GM21529 (cell line): Measurements from ENCODE around the gene DHPS.

Experiments
- ATAC-seq: cut with Tn5 transposase; IDR thresholded peaks from one replicate; pipeline ENCODE4 v1.9.1; 2021; ENCODE audit not compliant: unreplicated experiment

Gene DHPS

DNA sequence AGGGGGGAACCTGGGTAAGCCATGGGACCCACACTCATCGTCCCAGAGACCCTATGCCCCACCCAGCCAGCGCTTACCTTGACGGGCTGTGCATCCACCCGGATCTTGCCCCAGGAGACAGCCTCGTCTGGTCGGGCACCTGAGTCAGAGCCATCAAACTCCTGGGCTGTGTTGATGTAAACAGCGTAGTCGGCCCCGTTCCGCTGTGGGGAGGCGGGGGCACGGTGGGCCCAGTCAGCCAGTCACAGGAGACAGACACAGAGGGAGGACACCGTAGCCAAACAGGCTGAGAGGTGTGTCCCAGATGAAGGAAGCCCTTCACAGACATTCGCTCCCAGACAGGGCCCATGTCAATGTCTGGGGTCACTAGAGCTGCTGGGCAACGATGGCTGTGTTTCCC, 5.7 kb downstream of the DHPS start:
- no peak for ATAC-seq

DNA sequence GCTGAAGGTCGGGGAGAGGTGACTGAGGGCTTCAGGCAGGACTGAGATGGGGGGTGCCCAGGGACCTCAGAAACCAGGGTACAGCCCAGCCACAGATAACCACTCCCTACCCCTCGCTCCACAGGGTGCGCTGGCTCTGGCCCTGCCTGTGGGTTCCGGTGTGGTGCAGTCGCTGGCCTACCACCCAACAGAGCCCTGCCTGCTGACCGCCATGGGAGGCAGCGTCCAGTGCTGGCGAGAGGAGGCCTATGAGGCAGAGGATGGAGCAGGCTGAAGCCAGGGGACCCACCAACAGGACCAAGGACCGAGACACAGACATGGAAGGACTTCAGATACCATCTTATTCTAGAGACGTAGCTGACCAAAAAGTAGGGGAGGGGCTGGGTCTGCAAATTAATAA, 6.3 kb downstream of the DHPS start:
- ATAC-seq: no peak

DNA sequence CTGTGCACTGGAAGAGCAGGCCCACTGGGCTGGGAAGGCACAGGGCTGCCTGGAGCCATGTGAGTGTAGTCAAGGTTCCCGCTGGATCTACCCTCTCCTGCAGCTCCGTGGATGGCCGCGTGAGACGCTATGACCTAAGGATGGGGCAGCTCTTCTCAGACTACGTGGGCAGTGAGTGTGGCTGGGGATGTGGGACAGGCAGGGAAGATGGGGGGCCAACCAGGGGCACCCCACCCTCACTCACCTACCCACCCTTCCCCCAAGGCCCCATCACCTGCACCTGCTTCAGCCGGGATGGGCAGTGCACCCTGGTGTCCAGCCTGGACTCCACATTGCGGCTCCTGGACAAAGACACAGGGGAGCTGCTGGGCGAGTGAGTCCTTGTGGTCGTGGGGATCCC, 8.9 kb downstream of the DHPS start:
- no peak for ATAC-seq

GRCh38 chr19:12670159-12670928, 11.3 kb downstream of the DHPS start:
- no peak for ATAC-seq

DNA sequence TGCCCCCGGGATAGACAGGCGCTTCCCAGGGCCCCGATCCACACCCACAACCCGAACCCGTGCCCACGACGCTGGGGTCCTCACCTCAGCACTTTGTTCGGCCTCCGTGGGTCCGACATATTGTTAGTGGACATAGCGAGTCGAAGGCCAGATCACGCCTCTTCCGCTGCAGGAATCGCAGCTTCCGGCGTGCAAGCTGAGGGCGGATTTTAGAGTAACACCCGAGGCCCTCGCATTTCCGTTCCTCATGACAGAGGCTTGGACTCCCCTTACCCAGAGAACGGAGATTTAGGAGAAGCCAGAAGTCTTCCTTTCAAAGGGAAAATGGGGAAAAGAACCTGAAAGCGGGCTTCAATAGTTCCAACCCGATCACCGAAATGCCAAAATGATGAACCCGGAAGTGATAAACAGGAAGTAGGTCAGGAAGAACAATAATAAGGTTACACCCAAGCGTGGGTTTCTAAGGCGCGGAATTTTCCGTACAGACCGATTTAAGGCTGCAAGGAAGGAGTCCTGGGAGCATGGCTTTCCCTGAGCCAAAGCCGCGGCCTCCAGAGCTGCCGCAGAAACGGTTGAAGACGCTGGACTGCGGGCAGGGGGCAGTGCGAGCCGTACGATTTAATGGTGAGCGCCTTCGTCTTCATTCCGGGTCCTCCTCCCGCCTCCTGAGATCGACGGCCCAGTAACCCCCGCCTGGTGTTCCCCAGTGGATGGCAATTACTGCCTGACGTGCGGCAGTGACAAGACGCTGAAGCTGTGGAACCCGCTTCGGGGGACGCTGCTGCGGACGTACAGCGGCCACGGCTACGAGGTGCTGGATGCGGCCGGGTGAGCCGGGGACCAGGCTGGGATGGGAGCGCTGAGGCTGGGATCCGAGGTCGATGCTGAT, 12.2 kb downstream of the DHPS start:
- ATAC-seq: peak; percentile 38

GRCh38 chr19:12668932-12669269, 12.8 kb downstream of the DHPS start:
- no peak for ATAC-seq

GRCh38 chr19:12668346-12668745, 13.3 kb downstream of the DHPS start:
- ATAC-seq: no peak

GRCh38 chr19:12667731-12668302, 13.9 kb downstream of the DHPS start:
- ATAC-seq: no peak

DNA sequence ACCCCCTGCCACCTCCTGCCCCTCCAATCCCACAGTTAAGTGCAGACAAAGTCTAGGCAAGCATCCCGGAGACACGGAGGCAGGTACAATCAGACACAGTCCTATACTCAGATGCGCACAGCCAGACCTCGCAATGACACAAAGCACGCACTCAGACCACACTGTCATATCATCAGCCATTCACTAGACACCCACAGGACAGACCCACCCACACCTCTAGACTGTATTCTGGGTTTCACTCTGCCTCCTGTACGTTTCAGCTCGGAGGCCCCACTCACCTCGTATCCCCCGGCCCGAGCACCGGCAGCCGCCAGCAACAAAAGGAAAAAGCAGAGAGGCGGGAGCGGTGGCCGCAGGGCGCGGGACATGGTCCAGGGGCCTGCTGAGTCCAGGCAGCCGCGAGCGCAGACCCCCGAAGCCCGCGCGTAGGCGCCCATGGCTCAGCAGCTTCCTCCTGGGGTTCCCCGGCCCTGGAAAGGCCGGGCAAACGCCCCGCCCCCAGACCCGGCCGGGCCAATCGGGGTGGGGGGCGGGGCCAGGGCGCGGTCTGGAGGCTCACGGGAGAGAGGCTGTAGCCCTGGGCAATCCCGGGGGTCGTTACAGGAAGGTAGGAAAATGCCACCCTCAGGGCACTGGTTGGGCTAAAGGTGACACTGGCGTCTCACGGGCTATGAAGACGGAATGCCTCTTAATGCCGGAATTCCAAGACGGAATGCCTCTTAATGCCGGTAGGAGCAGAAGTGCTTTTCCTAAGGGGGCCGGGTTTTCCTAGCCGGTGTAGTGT, 15.2 kb downstream of the DHPS start, which contains the start of the genes MAN2B1 and WDR83:
TSS of gene MAN2B1 (minus strand) at position 478 of the 784 bp plus-strand sequence. CDS start at position 437, 41 bp downstream.
TSS of gene WDR83 (plus strand) at position 543 of the 784 bp plus-strand sequence. CDS start 2,984 bp downstream, outside the sequence.
- ATAC-seq: peak; percentile 50

DNA sequence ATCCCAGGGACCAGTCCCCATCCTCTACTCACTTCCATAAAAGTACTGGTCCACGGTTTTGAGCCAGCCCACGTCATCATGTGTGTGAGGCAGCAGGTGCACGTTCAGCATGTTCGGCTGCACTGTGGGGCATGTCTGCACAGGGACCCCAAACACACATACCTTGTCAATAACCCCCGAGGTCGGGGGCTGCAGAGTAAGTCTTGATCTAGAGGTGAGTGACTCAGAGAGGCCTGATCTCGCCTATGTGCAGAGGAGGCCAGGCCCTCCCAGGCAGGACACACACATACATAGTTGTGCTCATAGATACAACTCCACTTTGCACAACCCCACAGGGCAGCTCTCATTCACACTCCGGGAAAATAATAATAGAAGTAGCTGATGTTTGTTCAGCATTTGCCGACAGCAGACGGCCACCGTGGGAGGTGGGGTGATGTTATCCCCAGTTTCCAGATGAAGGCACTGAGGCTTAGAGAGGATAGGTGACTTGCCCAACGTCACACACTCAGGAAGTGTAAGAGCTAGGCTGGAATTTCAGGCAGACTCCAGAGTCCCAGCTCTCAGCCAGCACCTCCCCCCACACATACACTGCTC, 15.9 kb downstream of the DHPS start:
- no peak for ATAC-seq

DNA sequence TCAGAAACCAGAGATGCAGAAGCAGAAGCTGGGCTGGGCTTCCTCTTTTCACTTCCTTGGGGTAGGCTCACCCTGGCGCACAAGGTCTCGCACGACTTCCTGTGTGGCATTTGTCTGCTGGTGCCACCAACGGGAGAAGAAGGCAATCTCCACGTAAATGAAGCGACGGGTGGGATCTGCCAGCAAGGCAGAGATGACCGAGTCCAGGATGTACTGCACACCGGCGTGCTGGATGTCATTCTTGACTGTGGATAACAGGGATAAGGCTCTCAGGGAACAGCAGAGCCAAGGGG, 16.5 kb downstream of the DHPS start:
- ATAC-seq: no peak

DNA sequence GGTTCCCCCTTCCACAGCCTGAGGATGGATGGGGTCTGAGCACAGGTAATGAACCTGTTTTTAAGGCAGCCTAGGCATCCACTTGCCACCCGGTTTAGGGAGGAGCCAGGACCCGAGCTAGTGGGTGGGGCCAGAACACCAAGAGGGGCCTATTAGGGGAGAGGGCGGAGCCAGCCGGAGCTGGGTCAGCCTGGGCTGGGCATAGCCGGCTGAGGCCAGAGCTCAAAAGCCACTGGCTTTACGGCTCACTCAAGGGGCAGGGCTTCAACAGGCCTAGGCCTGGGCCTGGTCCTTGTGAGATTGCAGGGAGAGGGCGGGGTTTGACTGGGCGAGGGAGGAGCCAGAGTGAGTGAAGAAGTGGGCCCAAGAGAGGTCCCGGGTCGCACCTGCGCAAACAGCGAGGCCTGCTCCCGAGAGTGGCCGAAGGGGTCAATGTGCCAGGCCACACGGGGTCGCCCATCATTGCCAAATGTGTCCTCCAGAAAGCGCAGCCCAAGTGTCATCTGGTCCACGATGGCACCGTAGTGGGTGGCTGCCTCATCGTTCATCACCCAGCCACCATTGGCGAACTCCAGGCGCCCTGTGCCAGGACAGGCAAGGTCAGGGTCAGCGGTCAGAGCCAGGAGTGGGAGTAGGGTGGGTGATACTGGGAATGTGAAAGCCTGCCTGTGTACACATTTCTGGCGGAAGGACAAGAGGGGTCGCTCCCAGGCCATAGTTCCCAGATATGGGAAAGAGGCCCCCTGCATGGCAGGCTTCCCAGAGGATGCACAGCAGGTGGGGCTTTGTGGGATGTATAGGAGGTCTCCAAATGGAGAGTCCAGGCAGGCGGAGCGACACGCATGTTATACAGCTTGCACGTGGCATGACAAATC, 17.0 kb downstream of the DHPS start:
- no peak for ATAC-seq

DNA sequence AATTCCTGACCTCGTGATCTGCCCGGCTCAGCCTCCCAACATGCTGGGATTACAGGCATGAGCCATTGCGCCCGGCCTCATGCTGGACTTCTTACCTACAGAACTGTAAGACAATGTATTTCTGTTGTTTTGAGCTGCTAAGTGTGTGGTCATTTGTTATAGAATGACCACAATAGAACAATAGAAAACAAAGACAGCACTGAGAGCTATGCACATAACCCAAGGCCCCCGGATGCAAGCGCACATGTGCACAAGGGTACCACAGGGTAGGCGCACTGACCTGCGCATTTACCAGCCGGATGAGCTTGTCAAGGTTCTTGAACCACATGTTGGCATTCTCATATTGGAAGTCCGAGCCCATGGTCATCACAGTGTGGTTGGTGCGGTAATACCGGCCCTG, 20.7 kb downstream of the DHPS start:
- ATAC-seq: no peak

DNA sequence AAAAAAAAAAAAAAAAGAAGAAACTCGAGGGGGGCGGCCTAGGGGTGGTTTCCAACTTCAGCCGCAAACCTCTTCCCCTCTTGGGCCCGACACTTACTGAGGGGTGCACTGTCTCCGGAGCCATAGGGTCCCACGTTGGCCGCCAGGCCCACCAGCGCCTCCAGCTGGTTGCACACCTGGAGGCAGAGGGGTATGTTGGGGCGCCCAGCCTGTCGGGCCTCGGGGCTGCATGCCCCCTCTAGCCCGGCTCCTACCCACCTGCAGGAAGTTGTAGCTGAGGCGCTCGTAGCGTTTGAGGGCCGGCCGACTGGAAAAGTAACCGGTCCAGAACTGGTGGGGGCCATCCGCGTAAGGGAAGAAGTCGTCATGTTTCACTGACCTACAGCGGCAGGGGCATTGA, 23.7 kb downstream of the DHPS start:
- no peak for ATAC-seq

- ATAC-seq: no peak
Measured at GRCh38 chr19:12656899-12657571, 24.6 kb downstream of the DHPS start.

DNA sequence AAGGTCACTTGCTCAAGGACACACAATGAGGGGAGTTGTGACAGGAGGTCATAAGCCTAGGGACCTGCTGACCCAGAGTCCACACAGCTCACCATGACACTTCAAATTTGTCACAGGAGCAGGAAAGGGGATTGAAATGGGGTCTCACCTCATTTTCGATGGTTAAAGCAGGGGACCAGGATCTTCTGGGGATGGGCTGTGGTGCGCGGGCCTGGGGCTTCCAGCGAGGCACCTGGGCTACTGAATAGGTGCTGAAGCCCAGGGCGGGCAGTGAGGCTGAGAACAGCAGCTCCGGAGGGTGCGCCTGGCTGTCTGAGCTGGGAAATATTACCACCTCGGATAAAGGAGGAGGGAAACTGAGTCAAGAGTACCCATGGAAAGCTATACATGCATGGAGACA, 26.1 kb downstream of the DHPS start:
- ATAC-seq: no peak

DNA sequence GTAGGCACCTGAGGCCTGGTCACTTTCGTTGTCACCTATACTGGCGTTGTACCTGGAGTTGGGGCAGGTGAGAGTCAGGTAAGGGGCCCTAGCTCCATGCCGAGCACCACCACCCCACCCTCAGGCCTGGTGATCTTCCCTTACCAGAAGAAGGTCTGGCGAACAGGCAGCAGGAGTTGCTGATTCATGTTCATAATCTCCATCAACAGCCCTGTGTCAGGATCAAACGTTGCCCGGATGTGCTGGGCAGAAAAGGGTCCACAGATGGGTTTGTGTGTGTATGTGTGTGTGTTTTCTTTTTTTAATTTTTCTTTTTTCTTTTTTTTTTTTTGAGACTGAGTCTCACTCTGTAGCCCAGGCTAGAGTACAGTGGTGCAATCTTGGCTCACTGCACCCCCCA, 29.5 kb downstream of the DHPS start:
- ATAC-seq: no peak

DNA sequence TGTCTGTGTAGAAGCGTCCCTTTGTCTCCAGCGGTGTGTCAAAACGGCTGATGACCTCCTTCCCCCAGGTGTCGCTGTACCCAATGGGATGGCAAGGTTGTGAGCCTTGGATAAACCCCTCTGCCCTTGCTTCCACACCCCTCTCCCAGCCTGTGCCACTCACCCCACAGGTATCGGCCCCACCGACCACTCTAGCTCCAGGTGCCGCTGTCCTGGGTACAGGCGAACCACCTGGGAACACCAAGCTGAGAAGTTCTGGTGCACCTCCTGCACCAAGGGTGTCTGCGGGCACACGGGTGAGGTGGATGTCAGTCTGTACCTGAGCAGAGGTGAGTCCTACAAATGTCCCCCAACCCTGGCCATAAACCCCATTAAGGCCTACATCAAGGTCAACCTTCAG, 31.7 kb downstream of the DHPS start:
- ATAC-seq: no peak

GRCh38 chr19:12648088-12648487, 33.6 kb downstream of the DHPS start:
- no peak for ATAC-seq
